ENCODE data around the gene CROT.
A peak's percentile ranks its signal among the peaks of the same experiment; 100 is the strongest.

Gene CROT

DNA sequence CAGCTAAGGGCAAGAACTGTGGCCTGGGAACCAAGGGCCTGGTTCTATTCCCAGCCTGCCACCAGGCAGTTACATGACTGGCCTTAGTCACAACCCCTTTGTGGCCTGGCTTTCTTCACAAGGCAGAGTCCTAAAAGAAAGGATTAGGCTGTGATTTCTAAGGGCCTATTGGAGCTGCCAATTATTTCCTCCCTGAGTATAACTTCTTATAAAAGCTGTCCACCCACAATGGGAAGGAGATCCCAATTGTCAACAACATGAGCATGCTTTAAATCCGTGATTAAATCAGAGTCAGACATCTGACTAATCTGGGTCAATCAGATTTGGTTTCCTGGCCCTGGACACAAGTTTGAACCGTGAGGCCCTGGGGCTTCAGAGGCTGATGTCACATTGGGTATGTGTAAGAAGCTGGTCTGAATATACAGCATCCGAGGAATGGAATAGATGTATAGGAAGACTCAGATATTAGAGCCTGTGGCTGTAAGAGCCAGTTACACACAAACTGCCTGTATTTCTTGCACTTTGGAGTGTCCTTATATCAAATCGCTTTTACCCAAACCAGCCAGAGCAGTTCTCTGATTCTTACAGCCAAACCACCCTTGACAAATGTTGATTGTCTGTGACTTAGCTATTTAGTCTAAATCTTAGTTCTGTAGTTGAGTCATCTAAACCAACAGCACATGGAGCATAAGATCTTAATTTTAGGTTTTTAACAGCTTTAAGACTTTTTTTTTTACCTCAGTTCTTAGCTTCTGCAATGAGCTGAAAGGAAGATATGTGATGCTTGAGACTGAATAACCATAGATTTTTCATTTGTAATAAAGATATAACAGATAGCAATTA lies 68.7 kb downstream of the CROT start:
- no peak for DNase-seq (ENCODE audit: low read depth in 3 of 3, low spot score in 1 of 3)

DNA sequence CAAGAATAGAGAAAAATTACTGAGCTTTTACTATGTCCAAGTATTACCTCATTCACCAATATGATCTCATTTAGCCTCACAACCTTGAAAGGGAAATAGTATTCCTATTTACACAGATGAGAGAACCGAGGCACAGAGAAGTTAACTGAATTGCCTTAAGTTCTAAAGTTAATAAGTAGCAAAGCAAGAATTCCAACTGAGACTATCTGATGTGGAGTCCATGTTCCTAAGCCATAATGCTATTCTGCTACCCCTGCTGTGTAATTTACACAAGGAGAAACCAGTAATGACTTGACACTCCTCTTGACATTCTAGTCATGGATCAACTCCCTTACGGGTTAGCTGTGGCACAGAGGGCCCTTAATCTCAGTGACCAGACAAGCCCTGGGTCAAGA lies 69.3 kb downstream of the CROT start:
- no peak for DNase-seq (ENCODE audit: low read depth in 3 of 3, low spot score in 1 of 3)

DNA sequence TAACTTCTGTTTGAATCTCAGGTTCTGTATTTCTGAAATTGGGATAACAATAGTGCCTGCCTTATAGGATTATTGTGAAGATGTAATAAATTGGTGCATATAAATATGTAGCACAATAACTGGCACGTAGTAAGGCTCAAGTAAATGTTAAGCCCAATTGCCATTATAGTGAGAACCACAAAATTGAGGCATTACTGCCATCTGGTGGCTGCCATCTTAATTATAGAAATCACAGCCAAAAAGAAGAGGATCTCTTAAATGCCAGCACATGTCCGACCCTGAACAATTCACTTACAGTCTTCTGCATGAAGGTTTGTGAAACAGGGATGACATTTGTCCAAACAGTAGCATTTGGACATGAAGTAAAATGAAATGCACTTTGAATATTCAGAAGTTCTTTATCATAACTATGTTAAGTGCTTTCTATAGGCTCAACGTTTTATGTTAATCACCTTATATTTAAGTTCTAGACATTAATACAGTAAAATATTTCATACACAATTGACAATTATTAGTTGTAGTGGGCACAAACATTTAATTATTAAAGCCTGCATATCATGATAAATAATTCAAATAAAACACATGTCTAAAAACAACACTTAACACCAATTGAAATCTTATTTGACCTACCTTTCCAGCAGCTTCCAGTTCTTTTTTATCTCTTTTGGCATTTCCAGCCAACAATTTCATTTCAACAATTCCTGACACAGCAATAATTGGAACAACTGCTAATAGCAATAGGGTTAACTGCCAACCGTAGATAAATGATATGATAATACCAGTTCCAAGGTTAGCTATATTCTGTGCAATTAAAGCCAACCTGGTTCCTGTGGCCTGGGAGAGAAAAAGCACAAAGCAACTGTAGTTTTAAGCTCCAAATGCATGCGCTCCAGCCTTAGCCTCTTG lies 71.5 kb downstream of the CROT start:
- DNase-seq (ENCODE audit: low read depth in 3 of 3, low spot score in 1 of 3), result peak; percentile 24 to 37 (median 29)

DNA sequence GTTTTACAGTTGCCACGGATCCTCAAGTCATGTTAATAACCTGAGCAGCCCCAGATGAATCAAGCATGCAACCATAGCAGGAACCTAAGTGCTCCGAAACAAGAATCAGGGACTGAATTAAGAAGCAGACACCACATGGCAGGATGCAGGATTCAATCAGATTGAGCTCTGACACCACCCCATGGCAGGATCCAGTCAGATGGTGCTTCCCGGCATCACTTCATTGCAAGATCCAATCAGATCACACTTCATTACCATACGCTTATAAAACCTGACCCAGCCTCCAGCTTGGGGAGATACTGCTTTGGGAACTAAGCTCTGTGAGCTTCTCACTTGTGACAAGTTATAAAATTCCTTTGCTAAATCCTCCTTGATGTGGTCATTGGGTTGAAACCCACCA lies 74.7 kb downstream of the CROT start:
- no peak for DNase-seq (ENCODE audit: low read depth in 3 of 3, low spot score in 1 of 3)

DNA sequence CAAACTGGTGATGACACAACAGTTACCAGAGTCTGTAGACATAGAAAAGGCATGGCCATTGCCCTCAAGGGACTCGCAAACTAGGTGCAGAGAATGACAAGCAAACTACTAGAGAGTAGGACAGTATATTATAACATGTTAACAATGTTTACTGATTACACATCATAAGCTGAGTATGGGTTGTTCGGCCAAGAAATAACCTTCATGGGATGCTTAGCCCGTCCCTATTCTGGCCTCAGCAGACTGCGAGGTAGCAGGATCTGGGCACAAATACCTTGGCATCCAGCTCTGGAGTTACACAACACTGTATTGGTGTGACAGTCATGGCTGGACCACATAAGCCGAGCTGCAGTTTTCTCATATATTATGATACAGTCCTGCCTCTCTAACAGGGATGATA lies 78.6 kb downstream of the CROT start:
- no peak for DNase-seq (ENCODE audit: low read depth in 3 of 3, low spot score in 1 of 3)

DNA sequence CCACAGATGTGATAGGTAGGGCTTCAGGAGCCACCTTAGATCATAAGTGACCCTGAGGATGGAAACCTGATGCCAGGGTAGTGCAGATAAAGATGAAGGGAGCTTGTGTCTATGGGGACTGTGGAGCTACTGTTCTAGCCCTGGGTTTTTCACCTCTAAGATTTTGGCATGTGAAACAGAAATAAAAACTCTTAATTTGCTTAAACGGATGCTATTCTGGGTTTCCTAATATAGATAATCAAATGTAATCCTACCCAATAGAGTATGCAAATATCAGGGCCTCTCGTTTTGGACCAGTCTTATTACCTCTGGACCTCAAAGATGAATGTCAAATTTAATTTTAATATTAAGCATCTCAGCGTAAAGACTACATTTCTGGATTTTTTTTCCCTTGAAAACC lies 80.7 kb downstream of the CROT start:
- DNase-seq (ENCODE audit: low read depth in 3 of 3, low spot score in 1 of 3), result no peak

DNA sequence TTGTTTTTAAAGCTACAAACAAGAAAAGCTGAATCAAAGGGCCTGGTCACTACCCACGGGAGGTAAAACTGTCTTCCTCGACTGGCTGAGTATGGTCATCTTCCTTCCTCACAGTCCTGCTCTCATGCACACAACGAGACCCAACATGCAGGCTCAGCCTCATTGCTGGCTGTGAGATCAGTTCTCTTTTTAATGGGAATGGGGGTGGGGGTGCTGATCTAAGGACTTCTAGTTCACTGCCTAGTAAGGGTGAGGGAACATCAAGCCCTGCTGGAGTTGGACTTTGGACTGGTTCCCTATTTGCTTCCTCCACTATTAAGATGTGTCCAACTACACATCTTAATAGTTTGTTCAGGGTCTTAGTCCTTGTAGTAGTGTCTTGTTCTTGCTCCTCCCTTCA lies 81.8 kb downstream of the CROT start:
- DNase-seq (ENCODE audit: low read depth in 3 of 3, low spot score in 1 of 3), result no peak

DNA sequence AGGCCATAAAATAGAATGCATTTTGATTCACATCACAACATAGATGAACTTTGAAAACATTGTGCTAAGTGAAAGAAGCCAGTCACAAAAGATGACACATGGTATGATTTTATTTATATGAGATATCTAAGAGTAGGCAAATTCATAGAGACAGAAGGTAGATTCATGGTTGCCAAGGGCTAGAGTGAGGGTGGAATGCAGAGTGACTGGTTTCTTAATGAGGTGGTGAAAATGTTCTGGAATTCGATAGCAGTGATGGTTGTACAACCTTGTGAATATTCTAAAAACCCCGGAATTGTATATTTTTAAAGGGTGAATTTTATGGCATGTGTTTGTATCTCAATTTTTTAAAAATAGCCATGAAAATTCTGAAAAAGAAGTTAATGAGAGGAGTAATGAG lies 87.1 kb downstream of the CROT start:
- no peak for DNase-seq (ENCODE audit: low read depth in 3 of 3, low spot score in 1 of 3)

DNA sequence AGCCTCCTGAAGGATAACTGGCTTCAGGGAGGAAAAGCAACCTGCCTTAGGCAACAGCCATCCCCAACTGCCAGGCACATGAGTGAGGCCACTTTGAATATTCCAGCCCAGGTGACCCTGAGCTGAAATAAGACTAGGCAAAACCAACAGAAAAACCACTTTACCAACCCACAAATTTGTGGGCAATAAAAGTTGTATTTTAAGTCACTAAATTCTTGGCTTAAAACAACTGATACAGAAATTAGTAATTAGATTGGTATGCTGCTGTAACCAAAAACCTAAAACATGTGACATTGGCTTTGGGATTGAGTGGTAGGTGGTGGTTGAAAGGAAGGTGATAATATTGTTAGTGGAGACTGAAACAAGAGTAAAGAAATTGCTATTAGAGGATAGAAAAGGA lies 90.1 kb downstream of the CROT start:
- DNase-seq (ENCODE audit: low read depth in 3 of 3, low spot score in 1 of 3), result no peak

DNA sequence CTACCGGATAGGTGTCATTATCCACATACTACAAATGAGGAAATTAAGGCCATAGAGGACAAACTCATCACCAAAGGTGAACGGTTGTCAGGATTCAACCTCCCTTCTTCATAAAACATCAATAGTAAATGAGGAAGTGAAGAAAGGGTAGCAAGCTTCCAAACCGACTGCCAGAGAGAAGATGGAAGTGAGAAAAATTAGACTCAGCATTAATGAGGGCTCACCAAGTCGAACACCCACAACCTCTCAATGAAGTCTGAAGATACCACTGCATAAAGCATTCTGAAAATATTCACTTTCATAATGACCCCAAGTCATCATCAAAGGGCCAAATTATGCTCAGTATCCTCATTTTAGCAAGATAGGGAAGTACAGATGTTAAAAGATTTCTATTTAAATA lies 100.4 kb downstream of the CROT start:
- DNase-seq (ENCODE audit: low read depth in 3 of 3, low spot score in 1 of 3), result no peak

DNA sequence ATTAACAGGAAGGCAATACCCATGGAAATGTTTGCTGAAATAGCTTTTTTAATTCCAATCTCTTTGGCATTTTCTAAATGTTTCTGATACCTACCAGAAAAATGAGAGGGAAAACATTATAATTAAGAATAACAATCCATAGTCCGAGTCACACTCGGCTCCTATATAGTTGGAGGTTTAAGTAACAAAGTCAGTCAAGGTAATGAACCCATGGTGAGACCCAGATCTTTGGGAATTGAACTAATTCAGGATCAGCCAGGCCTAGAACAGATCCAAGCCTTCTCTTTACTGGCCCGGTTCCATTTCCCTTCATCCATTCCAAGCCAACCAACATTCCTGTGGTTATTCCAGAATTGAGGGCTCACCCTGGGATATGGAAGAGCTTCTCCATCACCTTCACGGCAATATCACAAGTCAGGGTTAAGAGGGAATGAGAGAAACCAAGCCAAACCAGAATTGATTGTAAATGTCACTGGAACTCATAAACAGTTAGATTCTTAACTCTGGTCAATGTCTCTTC lies 101.7 kb downstream of the CROT start:
- no peak for DNase-seq (ENCODE audit: low read depth in 3 of 3, low spot score in 1 of 3)

DNA sequence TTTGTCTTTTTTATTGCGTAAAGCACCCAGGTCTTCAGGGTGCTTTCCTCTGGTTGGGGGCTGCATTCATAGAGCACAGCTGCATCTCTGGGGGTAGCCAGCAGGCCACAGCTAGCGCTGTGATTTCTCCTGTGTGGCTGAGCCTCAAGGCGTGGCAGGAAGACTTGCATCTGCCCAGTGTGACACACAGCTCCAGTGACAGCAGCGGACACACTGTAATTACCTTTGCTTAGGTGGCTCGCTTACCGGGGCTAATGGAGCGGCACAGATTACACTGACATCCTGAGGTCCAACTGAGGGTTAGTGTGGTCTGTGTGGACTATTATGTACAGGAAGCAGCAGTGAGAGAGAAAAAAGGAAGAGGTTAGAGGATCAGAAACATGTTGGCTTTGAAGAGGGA lies 102.9 kb downstream of the CROT start:
- DNase-seq (ENCODE audit: low read depth in 3 of 3, low spot score in 1 of 3), result no peak

Data from stimulated activated CD4-positive, alpha-beta T cell treated with anti-CD3 and anti-CD28 coated beads, TNF-alpha, amount 100 ng/mL, for 1 hour (primary cell).